Measurements from ENCODE around the gene CLIC6. TPM values are rescaled to one million over a fixed set of nuclear protein-coding genes. Genes with fewer than 3 reads are reported as not detected.

CLIC6 gene
- total RNA-seq, 1 donor from 2014 or later = 12.3 TPM

- H3K4me3 ChIP-seq = no peak overlapping the region
- H3K27ac ChIP-seq = no peak overlapping the region
- H3K27me3 ChIP-seq = no peaks in the 10 kb centered on the region
- intact Hi-C loops (cut with DNase I) = no loop called here
- no peaks in the 10 kb centered on the region for H3K4me1 ChIP-seq
- DNase-seq (no peak), ATAC-seq (no peak)
- no peak for TF ChIP-seq CTCF (IDR thresholded peaks at IDR 0.05)
- no peaks in the 10 kb centered on the region for H3K36me3 ChIP-seq
- H3K9me3 ChIP-seq = no peaks in the 10 kb centered on the region
These were observed 67.5 kb downstream of the CLIC6 start for GRCh38 chr21:34736116-34736874.

GRCh38 chr21:34737115-34737514, 68.3 kb downstream of the CLIC6 start:
- no peak overlapping the region for H3K4me3 ChIP-seq
- H3K27me3 ChIP-seq = no peaks in the 10 kb centered on the region
- no peaks in the 10 kb centered on the region for H3K36me3 ChIP-seq
- no peak for DNase-seq
- ATAC-seq = no peak
- no peak overlapping the region for H3K27ac ChIP-seq
- H3K9me3 ChIP-seq = no peaks in the 10 kb centered on the region
- no peak for TF ChIP-seq CTCF (IDR thresholded peaks at IDR 0.05)
- H3K4me1 ChIP-seq = no peaks in the 10 kb centered on the region
- intact Hi-C loops (cut with DNase I) = no loop called here

- intact Hi-C loops (cut with DNase I) = no loop called here
- no peak for ATAC-seq
These were observed 71.4 kb downstream of the CLIC6 start for GRCh38 chr21:34740198-34740597.

GRCh38 chr21:34743285-34743684, 74.5 kb downstream of the CLIC6 start:
- Histone ChIP-seq H3K27me3 (no peaks in the 10 kb centered on the region), H3K4me3 (no peak overlapping the region), H3K27ac (no peak overlapping the region), H3K9me3 (no peaks in the 10 kb centered on the region), H3K36me3 (no peaks in the 10 kb centered on the region), H3K4me1 (peaks cover 11% of the 10 kb centered on the region)
- DNase-seq (no peak), ATAC-seq (no peak)
- intact Hi-C loops (cut with DNase I) = no loop called here
- no peak for TF ChIP-seq CTCF (IDR thresholded peaks at IDR 0.05)

More at GRCh38 chr21:34740198-34740597, 71.4 kb downstream of the CLIC6 start:
- Histone ChIP-seq H3K27ac (no peak overlapping the region), H3K4me3 (no peak overlapping the region), H3K9me3 (no peaks in the 10 kb centered on the region), H3K36me3 (no peaks in the 10 kb centered on the region), H3K4me1 (peaks cover 3% of the 10 kb centered on the region), H3K27me3 (no peaks in the 10 kb centered on the region)
- no peak for TF ChIP-seq CTCF (IDR thresholded peaks at IDR 0.05)
- no peak for DNase-seq

- ATAC-seq (no peak), DNase-seq (no peak)
- Histone ChIP-seq H3K4me3 (no peak overlapping the region), H3K27me3 (no peaks in the 10 kb centered on the region), H3K27ac (no peak overlapping the region), H3K9me3 (no peaks in the 10 kb centered on the region), H3K4me1 (peaks cover 11% of the 10 kb centered on the region), H3K36me3 (no peaks in the 10 kb centered on the region)
- intact Hi-C loops (cut with DNase I) = no loop called here
- TF ChIP-seq CTCF (IDR thresholded peaks at IDR 0.05) = no peak
These were observed 75.0 kb downstream of the CLIC6 start for GRCh38 chr21:34743831-34744230.

Measured in upper lobe of right lung (tissue), 1 donor.